Measurements from ENCODE around the gene NDUFB10.

The NDUFB10 gene

GRCh38 chr16:1999866-2000514, 40.7 kb downstream of the NDUFB10 start:
- no peak overlapping the region for H3K27ac ChIP-seq (replicated peaks)
- TF ChIP-seq SPI1 (IDR thresholded peaks at IDR 0.05; ENCODE audit: borderline replicate concordance, low read depth) (no peak), GABPA (IDR thresholded peaks at IDR 0.05; ENCODE audit: low read depth) (no peak), POLR2AphosphoS5 (IDR thresholded peaks at IDR 0.05; ENCODE audit: low read depth) (no peak), CTCF (IDR thresholded peaks at IDR 0.05; ENCODE audit: insufficient read depth, low read length) (no peak), REST (IDR thresholded peaks at IDR 0.05; ENCODE audit: insufficient replicate concordance, low read depth) (no peak)
- H3K27me3 ChIP-seq (ENCODE audit: insufficient read depth, poor library complexity, severe bottlenecking): no peaks in the 10 kb centered on the region
- no peak overlapping the region for H3K4me3 ChIP-seq (replicated peaks; ENCODE audit: insufficient read depth, low read length)
- DNase-seq (ENCODE audit: low read depth in 1 of 2, low spot score in 1 of 2): no peak

GRCh38 chr16:2001035-2001434, 41.7 kb downstream of the NDUFB10 start:
- H3K27ac ChIP-seq (replicated peaks): no peak overlapping the region
- no peaks in the 10 kb centered on the region for H3K27me3 ChIP-seq (ENCODE audit: insufficient read depth, poor library complexity, severe bottlenecking)
- no peak overlapping the region for H3K4me3 ChIP-seq (replicated peaks; ENCODE audit: insufficient read depth, low read length)
- no peak for DNase-seq (ENCODE audit: low read depth in 1 of 2, low spot score in 1 of 2)
- TF ChIP-seq POLR2AphosphoS5 (IDR thresholded peaks at IDR 0.05; ENCODE audit: low read depth) (no peak), CTCF (IDR thresholded peaks at IDR 0.05; ENCODE audit: insufficient read depth, low read length) (no peak), REST (IDR thresholded peaks at IDR 0.05; ENCODE audit: insufficient replicate concordance, low read depth) (no peak), SPI1 (IDR thresholded peaks at IDR 0.05; ENCODE audit: borderline replicate concordance, low read depth) (no peak), GABPA (IDR thresholded peaks at IDR 0.05; ENCODE audit: low read depth) (no peak)

GRCh38 chr16:2001456-2002355, 42.4 kb downstream of the NDUFB10 start:
- DNase-seq (ENCODE audit: low read depth in 1 of 2, low spot score in 1 of 2): no peak
- H3K4me3 ChIP-seq (replicated peaks; ENCODE audit: insufficient read depth, low read length): no peak overlapping the region
- H3K27me3 ChIP-seq (ENCODE audit: insufficient read depth, poor library complexity, severe bottlenecking): no peaks in the 10 kb centered on the region
- TF ChIP-seq POLR2AphosphoS5 (IDR thresholded peaks at IDR 0.05; ENCODE audit: low read depth) (no peak), CTCF (IDR thresholded peaks at IDR 0.05; ENCODE audit: insufficient read depth, low read length) (no peak), REST (IDR thresholded peaks at IDR 0.05; ENCODE audit: insufficient replicate concordance, low read depth) (no peak), GABPA (IDR thresholded peaks at IDR 0.05; ENCODE audit: low read depth) (no peak), SPI1 (IDR thresholded peaks at IDR 0.05; ENCODE audit: borderline replicate concordance, low read depth) (no peak)
- H3K27ac ChIP-seq (replicated peaks): no peak overlapping the region
